Measurements from ENCODE around the gene PHC1. TPM values are rescaled to one million over a fixed set of nuclear protein-coding genes. Genes with fewer than 3 reads are reported as not detected.

The PHC1 gene
- total and polyA plus RNA-seq, 7 donors = 2.1 to 46.8 (median 31.0) TPM

DNA sequence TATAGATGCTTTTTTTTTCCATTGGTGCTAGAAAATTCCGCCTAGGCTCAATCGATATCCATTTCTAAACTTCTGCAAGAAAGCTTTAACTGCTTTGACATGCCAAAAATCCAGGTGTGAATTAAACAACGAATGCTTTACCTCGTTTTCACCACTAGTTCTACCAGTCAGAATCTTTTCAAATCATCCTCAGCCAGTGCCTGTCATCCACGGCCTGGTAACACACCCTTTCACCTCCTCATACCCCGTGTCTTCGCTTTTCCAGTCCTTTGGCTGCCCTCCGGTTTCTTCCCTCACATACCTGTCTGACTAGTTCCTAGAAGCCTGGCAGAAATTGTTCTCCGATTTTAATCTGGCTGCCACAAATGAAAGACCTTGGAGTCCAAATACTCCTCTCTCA is 1.4 kb upstream of the PHC1 start:
- H3K27me3 ChIP-seq = no peaks in the 10 kb centered on the region
- TF ChIP-seq, protein P1, sequence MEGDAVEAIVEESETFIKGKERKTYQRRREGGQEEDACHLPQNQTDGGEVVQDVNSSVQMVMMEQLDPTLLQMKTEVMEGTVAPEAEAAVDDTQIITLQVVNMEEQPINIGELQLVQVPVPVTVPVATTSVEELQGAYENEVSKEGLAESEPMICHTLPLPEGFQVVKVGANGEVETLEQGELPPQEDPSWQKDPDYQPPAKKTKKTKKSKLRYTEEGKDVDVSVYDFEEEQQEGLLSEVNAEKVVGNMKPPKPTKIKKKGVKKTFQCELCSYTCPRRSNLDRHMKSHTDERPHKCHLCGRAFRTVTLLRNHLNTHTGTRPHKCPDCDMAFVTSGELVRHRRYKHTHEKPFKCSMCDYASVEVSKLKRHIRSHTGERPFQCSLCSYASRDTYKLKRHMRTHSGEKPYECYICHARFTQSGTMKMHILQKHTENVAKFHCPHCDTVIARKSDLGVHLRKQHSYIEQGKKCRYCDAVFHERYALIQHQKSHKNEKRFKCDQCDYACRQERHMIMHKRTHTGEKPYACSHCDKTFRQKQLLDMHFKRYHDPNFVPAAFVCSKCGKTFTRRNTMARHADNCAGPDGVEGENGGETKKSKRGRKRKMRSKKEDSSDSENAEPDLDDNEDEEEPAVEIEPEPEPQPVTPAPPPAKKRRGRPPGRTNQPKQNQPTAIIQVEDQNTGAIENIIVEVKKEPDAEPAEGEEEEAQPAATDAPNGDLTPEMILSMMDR (IDR thresholded peaks at IDR 0.05) = peak in 1 of 4 experiments; percentile 12
- no peak for TF ChIP-seq POLR2AphosphoS5 (IDR thresholded peaks at IDR 0.05)
- no peak for TF ChIP-seq POLR2A (IDR thresholded peaks at IDR 0.05)
- no peak for TF ChIP-seq EP300 (IDR thresholded peaks at IDR 0.05)
- H3K9me3 ChIP-seq = no peaks in the 10 kb centered on the region
- H3K4me3 ChIP-seq = no peak overlapping the region
- DNase-seq = no peak
- no peaks in the 10 kb centered on the region for H3K36me3 ChIP-seq
- H3K4me1 ChIP-seq = peaks cover 0 to 29% (median 23%) of the 10 kb centered on the region in 4 donors
- 28 to 46% methylated on average over 9 of the region's 9 CpGs for WGBS, 2 donors
- H3K27ac ChIP-seq = peak overlapping the region; percentile 83 to 95 (median 92)
- intact Hi-C loops (cut with DNase I) = loop anchor here (5.0 to 10.0 kb wide), 3 partner anchors 152 to 1302 kb away; partner anchors contain the start of gene GABARAPL1

GRCh38 chr12:8913702-8914032 is 642 bp upstream of the PHC1 start:
- Histone ChIP-seq H3K27me3 (no peaks in the 10 kb centered on the region), H3K4me3 (peak overlapping the region; percentile 52 to 72 (median 64)), H3K27ac (peak overlapping the region; percentile 83 to 95 (median 92)), H3K9me3 (no peaks in the 10 kb centered on the region), H3K4me1 (peaks cover 0 to 29% (median 23%) of the 10 kb centered on the region in 4 donors), H3K36me3 (peaks cover 0 to 5% (median 0%) of the 10 kb centered on the region in 4 donors)
- TF ChIP-seq POLR2AphosphoS5 (IDR thresholded peaks at IDR 0.05) (no peak), EP300 (IDR thresholded peaks at IDR 0.05) (no peak), POLR2A (IDR thresholded peaks at IDR 0.05) (no peak)
- TF ChIP-seq, protein P1 (IDR thresholded peaks at IDR 0.05) = no peak
- 23 to 37% methylated on average over 6 of the region's 6 CpGs for WGBS, 2 donors
- intact Hi-C loops (cut with DNase I) = loop anchor here (2.0 to 10.0 kb wide), 4 partner anchors 37 to 1301 kb away; partner anchors contain the start of gene GABARAPL1
- no peak for DNase-seq

DNA sequence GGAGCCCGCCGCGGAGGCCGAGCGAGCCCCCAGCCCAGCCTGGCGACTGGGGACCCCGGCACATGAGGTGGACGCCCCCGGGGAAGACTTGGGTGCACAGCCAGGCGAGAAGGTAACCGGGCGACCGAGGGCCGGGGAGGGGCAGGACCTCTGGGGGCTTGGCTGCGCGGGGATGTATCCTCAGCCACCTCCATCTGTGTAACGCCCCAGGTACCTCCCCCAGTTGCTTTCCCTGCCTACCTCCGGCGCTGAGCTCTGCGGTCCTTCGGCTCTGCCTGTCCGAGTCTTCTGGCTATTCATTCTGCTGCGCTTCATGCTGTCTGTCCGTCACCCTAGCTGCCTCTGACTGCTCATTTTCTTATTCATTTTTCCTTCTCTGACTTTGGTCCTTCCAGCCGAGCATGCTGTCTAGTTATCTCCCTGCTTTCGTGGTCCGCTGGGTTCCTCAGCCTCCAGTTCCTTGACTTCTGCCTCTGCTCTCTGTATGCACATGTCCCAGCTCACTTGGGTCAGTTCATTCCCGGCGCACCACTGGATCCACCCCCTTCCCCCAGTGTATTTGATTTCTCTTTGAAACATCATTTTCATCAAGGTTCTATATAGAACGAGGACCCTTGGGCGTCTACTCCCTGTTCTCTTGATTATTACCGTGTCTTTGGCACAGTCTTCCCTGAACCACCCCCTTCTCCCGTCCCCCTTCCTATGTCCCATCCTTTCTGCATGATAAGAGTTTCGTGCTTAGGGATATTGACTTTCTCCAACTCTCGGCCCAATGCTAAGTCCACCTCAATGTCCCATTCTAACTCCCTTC is 612 bp downstream of the PHC1 start:
- Histone ChIP-seq H3K4me1 (peaks cover 0 to 29% (median 23%) of the 10 kb centered on the region in 4 donors), H3K27ac (peak overlapping the region; percentile 83 to 95 (median 92)), H3K4me3 (peak overlapping the region; percentile 52 to 72 (median 64)), H3K27me3 (no peaks in the 10 kb centered on the region), H3K36me3 (peaks cover 0 to 18% (median 0%) of the 10 kb centered on the region in 4 donors), H3K9me3 (no peaks in the 10 kb centered on the region)
- 2 to 4% methylated on average over 29 to 30 of the region's 35 CpGs for WGBS, 2 donors
- TF ChIP-seq EP300 (IDR thresholded peaks at IDR 0.05) (no peak), POLR2A (IDR thresholded peaks at IDR 0.05) (no peak), POLR2AphosphoS5 (IDR thresholded peaks at IDR 0.05) (no peak)
- TF ChIP-seq, protein P1 (IDR thresholded peaks at IDR 0.05) = no peak
- intact Hi-C loops (cut with DNase I) = loop anchor here (2.0 to 10.0 kb wide), 4 partner anchors 36 to 1300 kb away; partner anchors contain the start of gene GABARAPL1
- DNase-seq = peak; percentile 77

- TF ChIP-seq POLR2A (IDR thresholded peaks at IDR 0.05) (no peak), POLR2AphosphoS5 (IDR thresholded peaks at IDR 0.05) (no peak), EP300 (IDR thresholded peaks at IDR 0.05) (no peak)
- TF ChIP-seq, protein P1 (IDR thresholded peaks at IDR 0.05) = no peak
Observed at GRCh38 chr12:8916154-8916553, 1.8 kb downstream of the PHC1 start.

More at GRCh38 chr12:8916154-8916553, 1.8 kb downstream of the PHC1 start:
- intact Hi-C loops (cut with DNase I) = loop anchor here (10.0 kb wide), 2 partner anchors 149 to 1299 kb away; partner anchors contain the start of gene GABARAPL1
- H3K4me3 ChIP-seq = no peak overlapping the region
- no peaks in the 10 kb centered on the region for H3K9me3 ChIP-seq
- H3K27ac ChIP-seq = no peak overlapping the region
- H3K27me3 ChIP-seq = no peaks in the 10 kb centered on the region
- DNase-seq = no peak
- H3K36me3 ChIP-seq = peaks cover 4 to 30% (median 7%) of the 10 kb centered on the region in 4 donors
- H3K4me1 ChIP-seq = peaks cover 0 to 29% (median 23%) of the 10 kb centered on the region in 4 donors

All from sigmoid colon (tissue), 7 donors.